ENCODE results near the gene DLL1. TPM values are rescaled to one million over a fixed set of nuclear protein-coding genes. Genes with fewer than 3 reads are reported as not detected.

The DLL1 gene
- total and polyA plus RNA-seq, 9 of the 15 experiments (the other 6 are each of a cell fraction or from before 2014, with no cell fraction given), result not detected

GRCh38 chr6:170307080-170307545 lies 16.2 kb upstream of the DLL1 start (continued):
- TF ChIP-seq ZFP91 (CRISPR knock-in tag; IDR thresholded peaks at IDR 0.05) (no peak), SIN3A (IDR thresholded peaks at IDR 0.05; ENCODE audit: borderline replicate concordance in 2 of 2, control insufficient read depth in 1 of 2, low read depth in 2 of 2, low read length in 2 of 2) (no peak), ARID1B (IDR thresholded peaks at IDR 0.05) (no peak), ATF2 (CRISPR knock-in tag; IDR thresholded peaks at IDR 0.05) (peak; percentile 47; the same call in 1 of the 2 replicates), SMARCC2 (IDR thresholded peaks at IDR 0.05; ENCODE audit: low read depth) (no peak), LARP7 (IDR thresholded peaks at IDR 0.05) (peak; percentile 80; the same call in 1 of the 2 replicates), DLX4 (CRISPR knock-in tag; IDR thresholded peaks at IDR 0.05) (no peak), NR2C1 (IDR thresholded peaks at IDR 0.05) (peak; percentile 34; the same call in 1 of the 2 replicates), NR2C1 (tag; IDR thresholded peaks at IDR 0.05) (no peak; the same call in 1 of the 2 replicates), TOE1 (IDR thresholded peaks at IDR 0.05; ENCODE audit: borderline replicate concordance) (no peak), TOE1 (CRISPR knock-in tag; IDR thresholded peaks at IDR 0.05; ENCODE audit: borderline replicate concordance, low read depth) (no peak; the same call in 1 of the 2 replicates), PRDM10 (IDR thresholded peaks at IDR 0.05; ENCODE audit: partially characterized antibody) (no peak), ZNF24 (IDR thresholded peaks at IDR 0.05) (0 out of 2 replicates have a peak, but pooled peaks have one; percentile 2)
